Endothelial cell (in vitro differentiated cells): ENCODE measurements around the gene SLC2A9. TPM values are rescaled to one million over a fixed set of nuclear protein-coding genes. Genes with fewer than 3 reads are reported as not detected.
"Not testable (repeated sequence)": the region's sequence is repeated elsewhere in the genome, so short reads cannot be mapped to it uniquely, and the experiment has no call there.

Experiments used
- DNase-seq: peaks from one replicate; pipeline ENCODE4 v3.0.0; 2021; ENCODE audit warnings: low spot score
- H3K27ac Mint-ChIP-seq: one replicate; pipeline ENCODE4 v1.8.0; 2021; ENCODE audit warnings: mixed read lengths, inconsistent platforms; ENCODE audit not compliant: unreplicated experiment
- H3K27me3 Mint-ChIP-seq: one replicate; pipeline ENCODE4 v1.8.0; 2021; ENCODE audit warnings: mild to moderate bottlenecking, moderate library complexity, mixed read lengths, inconsistent platforms; ENCODE audit not compliant: unreplicated experiment
- H3K36me3 Mint-ChIP-seq: one replicate; pipeline ENCODE4 v1.8.0; 2021; ENCODE audit warnings: mild to moderate bottlenecking, low read depth, mixed read lengths, inconsistent platforms; ENCODE audit not compliant: unreplicated experiment
- H3K4me1 Mint-ChIP-seq: one replicate; pipeline ENCODE4 v1.8.0; 2021; ENCODE audit warnings: mild to moderate bottlenecking, mixed read lengths, inconsistent platforms; ENCODE audit not compliant: unreplicated experiment
- H3K4me3 Mint-ChIP-seq: one replicate; pipeline ENCODE4 v1.8.0; 2021; ENCODE audit warnings: mild to moderate bottlenecking, mixed read lengths, inconsistent platforms; ENCODE audit not compliant: unreplicated experiment
- H3K9me3 Mint-ChIP-seq: one replicate; pipeline ENCODE4 v1.8.0; 2021; ENCODE audit warnings: mixed read lengths, inconsistent platforms; ENCODE audit not compliant: unreplicated experiment
- CTCF ChIP-seq: fragments of 200-600 bp; sonication (generic); IDR thresholded peaks from one replicate; pipeline ENCODE4 v1.5.0; 2021; ENCODE audit warnings: antibody characterized with exemption; ENCODE audit not compliant: unreplicated experiment
- total RNA-seq: library from RNA; stranded (reverse); fragmentation: NEBNext Ultra II Directional; extraction: Animal tissue kit (Norgen Biotek cat#: 25700); gene quantifications from one replicate; pipeline ENCODE4 v1.2.1, GENCODE V29; 2021; ENCODE audit not compliant: unreplicated experiment

The SLC2A9 gene
- total RNA-seq, 1 donor from 2014 or later = 0.72 TPM

GRCh38 chr4:9983211-9983610 lies 38.1 kb downstream of the SLC2A9 start:
- no peak for DNase-seq
- no peaks in the 10 kb centered on the region for H3K9me3 Mint-ChIP-seq
- no peak for TF ChIP-seq CTCF
- no peak overlapping the region for H3K4me3 Mint-ChIP-seq
- H3K27me3 Mint-ChIP-seq = peaks cover 2% of the 10 kb centered on the region
- H3K27ac Mint-ChIP-seq = no peak overlapping the region
- no peaks in the 10 kb centered on the region for H3K36me3 Mint-ChIP-seq
- no peaks in the 10 kb centered on the region for H3K4me1 Mint-ChIP-seq

- DNase-seq, H3K36me3 Mint-ChIP-seq, H3K27me3 Mint-ChIP-seq, H3K4me3 Mint-ChIP-seq, H3K27ac Mint-ChIP-seq, H3K4me1 Mint-ChIP-seq, H3K9me3 Mint-ChIP-seq: not testable (repeated sequence)
These were observed 39.4 kb downstream of the SLC2A9 start for GRCh38 chr4:9981899-9982298.

GRCh38 chr4:9980898-9981297 lies 40.4 kb downstream of the SLC2A9 start:
- Mint-ChIP-seq H3K9me3 (no peaks in the 10 kb centered on the region), H3K4me3 (no peak overlapping the region), H3K4me1 (no peaks in the 10 kb centered on the region), H3K27ac (no peak overlapping the region), H3K27me3 (peaks cover 2% of the 10 kb centered on the region), H3K36me3 (no peaks in the 10 kb centered on the region)
- no peak for DNase-seq
- no peak for TF ChIP-seq CTCF

- Mint-ChIP-seq H3K27me3 (peaks cover 2% of the 10 kb centered on the region), H3K4me3 (no peak overlapping the region), H3K9me3 (no peaks in the 10 kb centered on the region), H3K27ac (no peak overlapping the region), H3K36me3 (no peaks in the 10 kb centered on the region), H3K4me1 (no peaks in the 10 kb centered on the region)
- DNase-seq = no peak
- no peak for TF ChIP-seq CTCF
These were observed 42.1 kb downstream of the SLC2A9 start for GRCh38 chr4:9979101-9979701.

- peaks cover 2% of the 10 kb centered on the region for H3K27me3 Mint-ChIP-seq
- DNase-seq = no peak
- no peak overlapping the region for H3K27ac Mint-ChIP-seq
- no peaks in the 10 kb centered on the region for H3K9me3 Mint-ChIP-seq
- no peaks in the 10 kb centered on the region for H3K4me1 Mint-ChIP-seq
- H3K4me3 Mint-ChIP-seq = no peak overlapping the region
- no peaks in the 10 kb centered on the region for H3K36me3 Mint-ChIP-seq
- no peak for TF ChIP-seq CTCF
These were observed 43.7 kb downstream of the SLC2A9 start for GRCh38 chr4:9977518-9978031.
